Uterus (tissue), 2 donors: ENCODE results near the gene PMAIP1.

Experiments
- CTCF ChIP-seq, 4 experiments: fragments of 200-600 bp in 2 of 4; fragments of 450-650 bp in 2 of 4; sonication (generic) in 2 of 4; IDR thresholded peaks; one replicate each; pipeline ENCODE4 v1.5.1; 2016 to 2019; ENCODE audit warnings: antibody characterized with exemption in 4 of 4, mild to moderate bottlenecking in 2 of 4, moderate library complexity in 1 of 4
- POLR2A ChIP-seq, 2 donors: fragments of 450-650 bp; IDR thresholded peaks; one replicate each; pipeline ENCODE4 v1.6.1; 2016; ENCODE audit warnings: antibody characterized with exemption in 2 of 2, mild to moderate bottlenecking in 1 of 2, moderate library complexity in 1 of 2

GRCh38 chr18:59907172-59907571, 7.4 kb downstream of the PMAIP1 start:
- TF ChIP-seq CTCF (IDR thresholded peaks at IDR 0.05) (no peak), POLR2A (IDR thresholded peaks at IDR 0.05) (no peak)
